Measurements from ENCODE around the gene NR2F1-AS1.

Gene NR2F1-AS1

DNA sequence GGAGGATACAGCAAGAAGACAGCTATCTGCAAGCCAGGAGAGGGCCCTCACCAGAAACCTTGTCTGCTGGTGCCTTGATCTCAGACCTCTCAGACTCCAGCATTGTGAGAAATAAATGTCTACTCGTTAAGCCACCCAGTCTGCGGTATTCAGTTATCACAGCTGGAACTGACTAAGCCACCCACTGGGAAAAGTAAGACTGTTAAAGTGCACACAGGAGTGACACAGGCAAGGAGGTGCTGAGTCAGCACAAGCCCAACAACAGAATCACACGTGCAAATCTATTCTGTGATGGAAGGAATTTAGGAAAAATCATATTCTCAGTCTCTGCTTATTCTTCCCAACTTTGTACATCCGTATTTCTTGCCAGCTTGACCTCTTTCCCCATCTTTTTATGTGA lies 200.0 kb downstream of the NR2F1-AS1 start:
- DNase-seq: no peak

DNA sequence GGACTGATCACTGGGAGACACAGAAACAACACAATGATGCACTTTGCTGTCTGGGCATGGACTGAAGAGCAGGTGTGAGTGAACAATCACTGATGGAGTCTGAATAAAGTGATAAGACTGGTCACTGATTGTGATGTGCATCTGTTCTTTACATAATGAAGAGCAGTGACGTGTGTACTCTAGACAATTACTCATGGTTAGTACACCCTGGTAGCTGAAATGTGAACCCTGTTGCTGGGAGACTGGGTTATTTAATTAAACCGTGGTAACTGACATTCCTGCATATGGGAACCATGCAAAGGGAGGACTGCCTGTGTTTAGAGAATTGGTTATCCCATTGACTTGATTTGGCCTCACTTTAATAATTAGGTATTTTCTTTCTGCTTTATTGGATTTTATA lies 202.9 kb downstream of the NR2F1-AS1 start:
- DNase-seq: no peak

DNA sequence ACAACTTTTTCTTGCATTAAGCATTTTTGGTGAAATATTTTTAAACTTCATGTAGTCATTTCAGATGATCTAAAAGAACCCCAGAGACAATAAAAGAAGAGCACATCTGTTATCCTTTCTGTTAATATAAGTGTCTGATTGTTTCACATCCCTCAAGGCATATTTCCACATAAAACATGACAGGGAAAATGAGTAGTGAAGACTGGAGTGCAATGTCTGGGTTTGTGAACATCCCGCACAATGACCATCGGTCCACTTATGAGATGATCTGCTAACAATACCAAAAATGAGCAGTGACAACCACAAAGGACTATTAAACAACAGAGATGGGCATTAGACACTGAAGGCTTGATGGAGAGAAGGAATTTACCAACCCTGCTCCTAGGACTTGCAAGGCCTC lies 209.1 kb downstream of the NR2F1-AS1 start:
- DNase-seq: no peak

DNA sequence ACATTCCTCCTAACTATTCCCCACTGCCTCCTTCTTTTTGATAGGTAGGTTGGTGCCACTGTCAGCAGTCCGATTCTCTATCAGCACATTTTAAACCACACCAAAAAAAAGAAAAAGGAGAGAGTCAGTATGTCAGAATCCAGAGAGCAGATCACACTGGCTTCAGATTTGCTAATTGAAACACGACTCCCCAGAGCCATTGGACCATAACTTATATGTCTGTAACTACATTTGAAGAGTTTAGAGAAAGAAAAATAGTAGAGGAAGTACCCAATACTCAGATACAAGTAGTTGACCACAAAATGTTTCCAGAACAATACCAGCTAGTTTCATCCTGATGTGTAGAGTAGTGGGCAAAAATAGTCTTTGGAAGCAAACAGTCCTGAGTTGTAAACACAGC lies 216.6 kb downstream of the NR2F1-AS1 start:
- DNase-seq: no peak

DNA sequence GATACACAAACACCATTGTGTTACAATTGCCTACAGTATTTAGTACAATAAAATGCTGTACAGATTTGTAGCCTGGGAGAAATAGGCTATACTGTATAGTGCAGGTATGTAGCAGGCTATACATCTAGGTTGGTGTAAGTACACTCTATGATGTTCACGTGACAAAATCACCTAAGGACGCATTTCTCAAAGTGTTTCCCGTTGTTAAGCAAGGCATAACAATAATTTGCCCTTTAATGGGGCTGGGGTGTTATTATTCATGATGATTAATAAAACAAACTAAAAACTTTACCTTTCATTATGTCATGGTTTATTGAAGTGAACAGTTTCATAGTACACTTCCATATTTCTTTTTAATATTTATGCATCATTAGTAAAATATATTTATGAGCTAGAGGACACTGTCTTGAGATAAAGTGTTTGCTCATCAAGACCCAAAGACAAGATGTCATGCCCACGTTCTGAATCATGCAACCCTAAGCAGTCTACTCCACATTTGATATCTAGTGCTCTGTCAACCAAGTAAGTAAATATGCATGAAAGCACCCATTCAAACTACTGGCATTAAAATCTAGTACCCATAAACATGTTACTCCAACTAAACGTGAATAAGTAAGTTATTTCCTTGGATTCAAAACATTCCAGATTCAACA lies 220.5 kb downstream of the NR2F1-AS1 start:
- DNase-seq: no peak

DNA sequence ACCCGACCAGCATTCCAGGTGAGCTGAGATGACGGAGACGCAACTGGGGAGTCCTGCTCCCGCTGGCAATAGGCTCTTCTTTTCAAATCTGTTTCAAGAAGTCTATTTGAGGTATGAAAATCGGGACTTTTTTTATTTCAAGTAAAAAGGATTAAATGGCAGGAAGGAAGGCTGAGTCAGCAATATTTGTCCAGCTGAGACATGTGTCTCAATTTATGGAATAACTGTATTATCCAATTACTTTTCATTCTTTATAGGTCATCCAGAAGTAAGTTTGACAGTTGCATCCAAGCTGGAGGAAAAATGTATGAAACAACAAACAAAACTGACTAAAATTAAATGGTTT lies 221.1 kb downstream of the NR2F1-AS1 start:
- DNase-seq: no peak

Data from CD4-positive, alpha-beta T cell treated with Interleukin-17A for 4 hours (primary cell).